HG02610 (cell line): Measurements from ENCODE around the gene HOXC12.

Source experiments
- ATAC-seq: cut with Tn5 transposase; IDR thresholded peaks from one replicate; pipeline ENCODE4 v1.9.1; 2021; ENCODE audit warnings: mild to moderate bottlenecking, moderate library complexity; ENCODE audit not compliant: unreplicated experiment

HOXC12 gene

GRCh38 chr12:54005853-54006558 is 51.3 kb downstream of the HOXC12 start:
- ATAC-seq, result no peak

GRCh38 chr12:54006559-54007220 is 52.0 kb downstream of the HOXC12 start:
- ATAC-seq, result no peak

GRCh38 chr12:54007538-54008259 is 53.0 kb downstream of the HOXC12 start:
- ATAC-seq, result no peak

GRCh38 chr12:54008260-54008552 is 53.5 kb downstream of the HOXC12 start:
- ATAC-seq, result no peak
